ENCODE results near the gene PNMT. TPM values are rescaled to one million over a fixed set of nuclear protein-coding genes. Genes with fewer than 3 reads are reported as not detected.

PNMT gene
- total and polyA plus RNA-seq, 4 donors: 1.9 to 4.3 (median 3.5) TPM

DNA sequence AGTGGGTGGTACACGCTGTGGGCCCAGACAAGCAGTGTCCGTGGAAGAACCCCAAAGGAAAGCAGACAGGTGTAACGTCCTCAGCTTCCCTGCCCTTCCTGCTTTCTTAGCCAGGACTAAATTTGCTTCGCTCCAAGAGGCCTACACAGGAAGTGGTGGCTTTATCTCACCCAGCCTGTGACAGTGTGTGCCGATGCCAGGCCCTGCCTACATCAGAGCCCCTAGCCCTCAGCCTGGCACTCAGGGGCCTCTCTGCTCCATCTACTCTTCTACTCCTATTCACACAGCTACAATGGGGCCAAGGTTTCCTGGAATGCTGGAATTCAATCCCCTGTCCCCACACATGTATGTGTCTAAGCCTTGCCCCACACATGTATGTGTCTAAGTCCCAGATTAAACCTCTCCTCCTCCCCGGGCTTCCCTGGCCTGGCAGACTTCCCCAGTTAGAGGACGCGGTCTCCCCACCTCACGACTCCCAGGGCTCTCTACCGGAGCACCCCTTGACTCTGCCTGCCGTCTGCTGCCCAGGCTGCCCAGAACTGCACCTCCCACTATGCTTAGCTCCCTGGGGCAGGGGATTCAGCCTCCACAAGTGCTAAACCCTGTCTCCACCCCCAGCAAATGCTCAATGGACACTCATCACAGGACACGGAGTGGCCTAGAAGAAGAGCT lies 11.4 kb downstream of the PNMT start:
- ATAC-seq (ENCODE audit: insufficient read depth, low FRiP score) (no peak), DNase-seq (no peak)
- H3K9ac ChIP-seq (ENCODE audit: insufficient read depth in 1 of 2, low read length in 2 of 2): no peak overlapping the region
- H3K4me3 ChIP-seq: no peak overlapping the region
- H3K4me1 ChIP-seq (ENCODE audit: control insufficient read depth in 5 of 5, insufficient read depth in 5 of 5, low read length in 5 of 5): peaks cover 10 to 34% (median 19%) of the 10 kb centered on the region in 5 donors
- TF ChIP-seq, protein P1, sequence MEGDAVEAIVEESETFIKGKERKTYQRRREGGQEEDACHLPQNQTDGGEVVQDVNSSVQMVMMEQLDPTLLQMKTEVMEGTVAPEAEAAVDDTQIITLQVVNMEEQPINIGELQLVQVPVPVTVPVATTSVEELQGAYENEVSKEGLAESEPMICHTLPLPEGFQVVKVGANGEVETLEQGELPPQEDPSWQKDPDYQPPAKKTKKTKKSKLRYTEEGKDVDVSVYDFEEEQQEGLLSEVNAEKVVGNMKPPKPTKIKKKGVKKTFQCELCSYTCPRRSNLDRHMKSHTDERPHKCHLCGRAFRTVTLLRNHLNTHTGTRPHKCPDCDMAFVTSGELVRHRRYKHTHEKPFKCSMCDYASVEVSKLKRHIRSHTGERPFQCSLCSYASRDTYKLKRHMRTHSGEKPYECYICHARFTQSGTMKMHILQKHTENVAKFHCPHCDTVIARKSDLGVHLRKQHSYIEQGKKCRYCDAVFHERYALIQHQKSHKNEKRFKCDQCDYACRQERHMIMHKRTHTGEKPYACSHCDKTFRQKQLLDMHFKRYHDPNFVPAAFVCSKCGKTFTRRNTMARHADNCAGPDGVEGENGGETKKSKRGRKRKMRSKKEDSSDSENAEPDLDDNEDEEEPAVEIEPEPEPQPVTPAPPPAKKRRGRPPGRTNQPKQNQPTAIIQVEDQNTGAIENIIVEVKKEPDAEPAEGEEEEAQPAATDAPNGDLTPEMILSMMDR (IDR thresholded peaks at IDR 0.05; ENCODE audit: control extremely low read depth, extremely low read depth): no peak
- WGBS, 2 donors: 40 to 59% methylated on average over 12 of the region's 12 CpGs
- H3K36me3 ChIP-seq (ENCODE audit: control insufficient read depth in 4 of 4, insufficient read depth in 4 of 4, low read length in 4 of 4): peaks cover 0 to 19% (median 17%) of the 10 kb centered on the region in 4 donors
- no peaks in the 10 kb centered on the region for H3K27me3 ChIP-seq (ENCODE audit: control insufficient read depth in 3 of 3, insufficient read depth in 3 of 3, low read length in 2 of 3)
- peak overlapping the region; percentile 21 to 97 for H3K27ac ChIP-seq (ENCODE audit: low read depth in 1 of 2, low read length in 1 of 2)
- H3K9me3 ChIP-seq (ENCODE audit: control insufficient read depth in 4 of 4, insufficient read depth in 3 of 4, low read length in 3 of 4): no peaks in the 10 kb centered on the region

DNA sequence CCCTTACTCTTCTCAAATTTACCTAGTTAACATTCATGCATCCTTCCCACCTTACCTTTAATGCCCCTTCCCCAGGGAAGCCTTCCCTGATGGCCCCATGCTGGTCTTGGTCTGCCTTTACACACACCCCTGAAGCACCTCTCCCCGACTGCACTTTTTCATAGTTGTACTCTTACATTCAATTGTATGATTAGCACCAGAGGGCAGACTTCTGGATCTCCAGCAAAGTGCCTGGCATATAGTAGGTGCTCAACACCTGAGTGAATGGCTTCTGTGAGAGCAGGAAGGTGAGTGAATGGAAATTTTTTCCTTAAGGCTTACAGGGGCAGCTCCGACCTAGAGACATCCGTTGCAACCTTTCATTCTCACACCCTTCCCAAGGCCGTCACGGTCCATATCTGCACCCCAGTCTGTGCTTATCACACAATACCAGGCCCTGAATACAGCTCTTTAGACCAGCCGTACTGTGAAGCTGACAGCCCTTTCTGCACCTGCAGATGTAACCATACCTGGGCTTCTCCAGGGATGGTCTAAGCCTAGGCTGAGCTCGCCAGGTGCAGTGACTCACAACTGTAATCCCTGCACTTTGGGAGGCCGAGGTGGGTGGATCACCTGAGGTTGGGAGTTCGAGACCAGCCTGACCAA lies 15.2 kb downstream of the PNMT start:
- no peak for DNase-seq
- TF ChIP-seq, protein P1 (IDR thresholded peaks at IDR 0.05; ENCODE audit: control extremely low read depth, extremely low read depth): no peak
- ATAC-seq (ENCODE audit: insufficient read depth, low FRiP score): no peak
- peaks cover 0 to 18% (median 3%) of the 10 kb centered on the region in 5 donors for H3K4me1 ChIP-seq (ENCODE audit: control insufficient read depth in 5 of 5, insufficient read depth in 5 of 5, low read length in 5 of 5)
- no peak overlapping the region for H3K9ac ChIP-seq (ENCODE audit: insufficient read depth in 1 of 2, low read length in 2 of 2)
- peaks cover 0 to 24% (median 17%) of the 10 kb centered on the region in 4 donors for H3K36me3 ChIP-seq (ENCODE audit: control insufficient read depth in 4 of 4, insufficient read depth in 4 of 4, low read length in 4 of 4)
- H3K27ac ChIP-seq (ENCODE audit: low read depth in 1 of 2, low read length in 1 of 2): no peak overlapping the region
- no peaks in the 10 kb centered on the region for H3K27me3 ChIP-seq (ENCODE audit: control insufficient read depth in 3 of 3, insufficient read depth in 3 of 3, low read length in 2 of 3)
- no peaks in the 10 kb centered on the region for H3K9me3 ChIP-seq (ENCODE audit: control insufficient read depth in 4 of 4, insufficient read depth in 3 of 4, low read length in 3 of 4)
- no peak overlapping the region for H3K4me3 ChIP-seq
- WGBS, 2 donors: 94 to 95% methylated on average over 9 of the region's 9 CpGs

DNA sequence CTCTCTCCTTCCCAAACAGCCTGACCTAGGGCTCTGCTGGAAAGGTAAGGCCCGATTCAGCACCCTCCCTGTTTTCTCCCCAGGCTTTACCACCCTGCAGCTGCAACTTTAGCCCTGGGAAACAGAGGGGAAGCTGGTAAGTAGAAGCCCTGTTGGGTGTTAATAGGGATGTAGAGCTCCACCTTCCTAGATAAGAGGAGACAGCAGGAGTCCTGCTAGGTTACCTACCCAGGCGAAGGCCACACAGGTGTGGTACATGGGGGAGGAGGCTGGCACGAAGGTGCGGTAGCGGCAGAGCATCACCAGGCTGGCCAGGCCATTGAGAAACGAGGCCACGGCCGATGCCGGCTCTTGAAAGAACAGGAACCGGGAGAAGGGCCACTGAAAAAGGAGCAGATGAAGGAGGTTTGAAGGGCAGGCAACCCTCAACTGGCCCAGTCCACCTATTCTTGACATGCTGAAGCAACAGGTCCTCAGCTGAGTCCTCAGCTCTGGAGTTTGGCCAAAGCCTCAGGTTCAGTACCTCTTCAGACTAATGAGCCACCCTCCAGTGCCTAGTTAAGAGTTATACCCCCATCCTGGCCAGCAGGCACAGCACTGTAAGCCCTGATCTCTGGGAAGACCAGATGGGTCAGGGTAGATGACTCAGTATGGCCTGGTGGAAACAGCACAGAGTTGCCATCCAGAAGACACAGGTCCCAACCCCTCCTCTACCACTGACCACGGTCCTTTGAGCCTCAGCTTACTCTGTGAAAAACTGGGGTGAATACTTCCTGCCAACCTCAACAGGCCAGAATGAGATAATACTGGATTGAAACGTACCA lies 16.3 kb downstream of the PNMT start:
- H3K4me1 ChIP-seq (ENCODE audit: control insufficient read depth in 5 of 5, insufficient read depth in 5 of 5, low read length in 5 of 5): peaks cover 0 to 15% (median 5%) of the 10 kb centered on the region in 5 donors
- TF ChIP-seq, protein P1 (IDR thresholded peaks at IDR 0.05; ENCODE audit: control extremely low read depth, extremely low read depth): no peak
- no peak overlapping the region for H3K27ac ChIP-seq (ENCODE audit: low read depth in 1 of 2, low read length in 1 of 2)
- H3K27me3 ChIP-seq (ENCODE audit: control insufficient read depth in 3 of 3, insufficient read depth in 3 of 3, low read length in 2 of 3): no peaks in the 10 kb centered on the region
- no peaks in the 10 kb centered on the region for H3K9me3 ChIP-seq (ENCODE audit: control insufficient read depth in 4 of 4, insufficient read depth in 3 of 4, low read length in 3 of 4)
- DNase-seq: no peak
- WGBS, 2 donors: 77 to 97% methylated on average over 12 of the region's 12 CpGs
- H3K9ac ChIP-seq (ENCODE audit: insufficient read depth in 1 of 2, low read length in 2 of 2): no peak overlapping the region
- H3K36me3 ChIP-seq (ENCODE audit: control insufficient read depth in 4 of 4, insufficient read depth in 4 of 4, low read length in 4 of 4): peaks cover 0 to 21% (median 16%) of the 10 kb centered on the region in 4 donors
- no peak overlapping the region for H3K4me3 ChIP-seq
- ATAC-seq (ENCODE audit: insufficient read depth, low FRiP score): no peak
